Activated CD8-positive, alpha-beta T cell treated with anti-CD3 and anti-CD28 coated beads for 36 hours (primary cell): ENCODE data around the gene NBEAL2. TPM values are rescaled to one million over a fixed set of nuclear protein-coding genes. Genes with fewer than 3 reads are reported as not detected.

Experiments used
- ATAC-seq: fragments of 200-7000 bp; cut with Tn5 transposase; one replicate; pipeline ENCODE4 v1.10.0; 2021; ENCODE audit warnings: mild to moderate bottlenecking, moderate library complexity
- CTCF ChIA-PET: fragments of 350-600 bp; sonication (Branson Sonifier 250); formaldehyde crosslinking; loops from one replicate; lab custom pipeline; 2021; ENCODE audit warnings: antibody characterized with exemption; lab: Charles Lee
- POLR2A ChIA-PET: fragments of 350-600 bp; sonication (Branson Sonifier 250); formaldehyde crosslinking; loops from one replicate; lab custom pipeline; 2021; ENCODE audit warnings: antibody characterized with exemption; lab: Charles Lee
- DNase-seq: peaks from one replicate; pipeline ENCODE4 v3.0.0-alpha.2; 2020
- H3K27ac Mint-ChIP-seq: one replicate; pipeline ENCODE4 v1.8.0; 2021; ENCODE audit warnings: mild to moderate bottlenecking, mixed read lengths
- H3K27me3 Mint-ChIP-seq: one replicate; pipeline ENCODE4 v1.8.0; 2021; ENCODE audit warnings: mixed read lengths
- H3K36me3 Mint-ChIP-seq: one replicate; pipeline ENCODE4 v1.8.0; 2021; ENCODE audit warnings: low read depth, mixed read lengths
- H3K4me1 Mint-ChIP-seq: one replicate; pipeline ENCODE4 v1.8.0; 2021; ENCODE audit warnings: low read depth, mixed read lengths
- H3K4me3 Mint-ChIP-seq: one replicate; pipeline ENCODE4 v1.8.0; 2021; ENCODE audit warnings: mild to moderate bottlenecking, moderate library complexity, mixed read lengths
- H3K9me3 Mint-ChIP-seq: one replicate; pipeline ENCODE4 v1.8.0; 2021; ENCODE audit warnings: mixed read lengths
- CTCF ChIP-seq: fragments of 200-600 bp; IDR thresholded peaks from one replicate; pipeline ENCODE4 v1.8.0; 2022; ENCODE audit warnings: antibody characterized with exemption, mild to moderate bottlenecking
- intact Hi-C: fragments of 100-400 bp; cut with micrococcal nuclease; formaldehyde crosslinking; loops from one replicate; pipeline ENCODE4 v1.10.0; 2022
- total RNA-seq, 2 experiments: library from RNA; stranded (reverse); gene quantifications; one replicate each; pipeline ENCODE4 v1.2.3, GENCODE V29; 2021

The NBEAL2 gene
- total RNA-seq, 2 experiments from 2014 or later: 58.9 to 63.7 TPM

- no peaks in the 10 kb centered on the region for H3K27me3 Mint-ChIP-seq
- ATAC-seq: no peak
- intact Hi-C loops: no loop called here
- H3K27ac Mint-ChIP-seq: no peak overlapping the region
- H3K4me3 Mint-ChIP-seq: no peak overlapping the region
- no peak for DNase-seq
- H3K36me3 Mint-ChIP-seq: peaks cover 11% of the 10 kb centered on the region
- no peak for TF ChIP-seq CTCF
- POLR2A ChIA-PET: interaction anchor here (0.7 to 3.4 kb wide), 5 partner anchors 9 to 60 kb away, joined by 4 to 20 read pairs (median 5); no protein-coding TSS in a partner anchor
- H3K9me3 Mint-ChIP-seq: no peaks in the 10 kb centered on the region
- CTCF ChIA-PET: interaction anchor here (1.4 to 1.8 kb wide), 2 partner anchors 9 to 10 kb away, joined by 3 to 4 read pairs; no protein-coding TSS in a partner anchor
- H3K4me1 Mint-ChIP-seq: peaks cover 5% of the 10 kb centered on the region
These were observed 28.2 kb downstream of the NBEAL2 start for GRCh38 chr3:47007482-47008233.

DNA sequence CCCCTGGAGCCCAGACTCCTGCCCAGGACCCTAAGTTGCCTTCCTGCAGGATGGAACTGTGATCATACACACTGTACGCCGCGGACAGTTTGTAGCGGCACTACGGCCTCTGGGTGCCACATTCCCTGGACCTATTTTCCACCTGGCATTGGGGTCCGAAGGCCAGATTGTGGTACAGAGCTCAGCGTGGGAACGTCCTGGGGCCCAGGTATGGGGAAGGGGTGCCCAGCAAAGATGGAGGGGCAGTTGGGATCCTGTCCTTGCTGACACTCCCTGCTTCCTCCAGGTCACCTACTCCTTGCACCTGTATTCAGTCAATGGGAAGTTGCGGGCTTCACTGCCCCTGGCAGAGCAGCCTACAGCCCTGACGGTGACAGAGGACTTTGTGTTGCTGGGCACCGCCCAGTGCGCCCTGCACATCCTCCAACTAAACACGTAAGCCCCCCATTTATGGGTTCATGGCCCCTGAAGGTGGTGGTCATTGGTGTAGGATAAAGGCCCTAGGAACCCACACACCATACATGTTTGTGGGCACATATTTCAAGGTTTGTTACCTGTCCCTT, 28.8 kb downstream of the NBEAL2 start:
- peak overlapping the region; percentile 64 for H3K27ac Mint-ChIP-seq
- H3K4me3 Mint-ChIP-seq: peak overlapping the region; percentile 35
- TF ChIP-seq CTCF: no peak
- ATAC-seq (no peak), DNase-seq (no peak)
- H3K9me3 Mint-ChIP-seq: no peaks in the 10 kb centered on the region
- H3K4me1 Mint-ChIP-seq: peaks cover 5% of the 10 kb centered on the region
- no peaks in the 10 kb centered on the region for H3K27me3 Mint-ChIP-seq
- intact Hi-C loops: no loop called here
- CTCF ChIA-PET: interaction anchor here (1.3 to 1.8 kb wide), 2 partner anchors 11 kb away, joined by 4 to 5 read pairs; no protein-coding TSS in a partner anchor
- POLR2A ChIA-PET: interaction anchor here (0.7 to 3.4 kb wide), 8 partner anchors 9 to 77 kb away, joined by 3 to 20 read pairs (median 6); partner anchors contain the start of gene NBEAL2
- H3K36me3 Mint-ChIP-seq: peaks cover 11% of the 10 kb centered on the region

DNA sequence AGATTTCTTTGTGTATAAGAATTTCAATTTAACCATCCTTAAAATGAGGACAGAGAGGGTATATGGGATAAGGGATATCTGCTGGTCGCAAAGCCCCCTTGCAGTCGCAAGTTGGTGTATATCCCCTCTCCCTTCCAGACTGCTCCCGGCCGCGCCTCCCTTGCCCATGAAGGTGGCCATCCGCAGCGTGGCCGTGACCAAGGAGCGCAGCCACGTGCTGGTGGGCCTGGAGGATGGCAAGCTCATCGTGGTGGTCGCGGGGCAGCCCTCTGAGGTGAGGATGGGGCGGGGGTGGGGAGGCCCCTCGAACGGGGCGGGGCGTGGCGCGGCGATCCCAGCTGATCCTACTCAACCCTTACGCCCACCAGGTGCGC, 29.4 kb downstream of the NBEAL2 start:
- peaks cover 7% of the 10 kb centered on the region for H3K36me3 Mint-ChIP-seq
- no peaks in the 10 kb centered on the region for H3K9me3 Mint-ChIP-seq
- H3K27ac Mint-ChIP-seq: peak overlapping the region; percentile 64
- ATAC-seq (no peak), DNase-seq (no peak)
- no peak for TF ChIP-seq CTCF
- POLR2A ChIA-PET: interaction anchor here (0.8 to 1.7 kb wide), 7 partner anchors 9 to 78 kb away, joined by 3 to 11 read pairs (median 4); partner anchors contain the start of gene NBEAL2
- CTCF ChIA-PET: interaction anchor here (1.1 to 1.3 kb wide), 2 partner anchors 11 to 73 kb away, joined by 3 to 5 read pairs; no protein-coding TSS in a partner anchor
- peak overlapping the region; percentile 35 for H3K4me3 Mint-ChIP-seq
- H3K27me3 Mint-ChIP-seq: no peaks in the 10 kb centered on the region
- H3K4me1 Mint-ChIP-seq: peaks cover 5% of the 10 kb centered on the region
- intact Hi-C loops: no loop called here

GRCh38 chr3:47009225-47010110, 30.0 kb downstream of the NBEAL2 start:
- no peak for TF ChIP-seq CTCF
- H3K4me3 Mint-ChIP-seq: peak overlapping the region; percentile 68
- peaks cover 5% of the 10 kb centered on the region for H3K4me1 Mint-ChIP-seq
- H3K9me3 Mint-ChIP-seq: no peaks in the 10 kb centered on the region
- CTCF ChIA-PET: interaction anchor here (1.1 to 1.3 kb wide), 2 partner anchors 12 to 73 kb away, joined by 3 to 5 read pairs; no protein-coding TSS in a partner anchor
- H3K36me3 Mint-ChIP-seq: peaks cover 4% of the 10 kb centered on the region
- DNase-seq (peak; percentile 89), ATAC-seq (peak; percentile 97)
- POLR2A ChIA-PET: interaction anchor here (0.6 to 1.7 kb wide), 12 partner anchors 8 to 88 kb away, joined by 3 to 11 read pairs (median 4); partner anchors contain the start of gene NBEAL2
- intact Hi-C loops: no loop called here
- H3K27me3 Mint-ChIP-seq: no peaks in the 10 kb centered on the region
- H3K27ac Mint-ChIP-seq: peak overlapping the region; percentile 85
